B cell (primary cell): ENCODE measurements around the gene FAM111B. TPM values are rescaled to one million over a fixed set of nuclear protein-coding genes. Genes with fewer than 3 reads are reported as not detected.

Experiments
- ATAC-seq: fragments of 200-7000 bp; cut with Tn5 transposase; one replicate; pipeline ENCODE4 v1.10.0; 2021; ENCODE audit warnings: low read depth, mild to moderate bottlenecking, moderate number of reproducible peaks, moderate library complexity
- CTCF ChIA-PET: fragments of 350-600 bp; sonication (Branson Sonifier 250); formaldehyde crosslinking; loops from one replicate; lab custom pipeline; 2021; ENCODE audit warnings: antibody characterized with exemption, inconsistent platforms; lab: Charles Lee
- POLR2A ChIA-PET: fragments of 350-600 bp; sonication (Branson Sonifier 250); formaldehyde crosslinking; loops from one replicate; lab custom pipeline; 2021; ENCODE audit warnings: antibody characterized with exemption; lab: Charles Lee
- DNase-seq: peaks from one replicate; pipeline ENCODE4 v3.0.0; 2013
- H2AFZ ChIP-seq: 2 replicates; pipeline ENCODE4 v1.6.1; 2012; ENCODE audit warnings: mild to moderate bottlenecking, low read depth, low read length; ENCODE audit not compliant: insufficient read depth, poor library complexity, severe bottlenecking
- H3K27ac ChIP-seq, 2 donors: 1 replicate in 1 of 2; 2 replicates in 1 of 2; pipeline ENCODE4 v1.5.1; 2012 to 2013; ENCODE audit warnings: low read length in 2 of 2, mild to moderate bottlenecking in 2 of 2, moderate library complexity in 1 of 2
- H3K27me3 ChIP-seq, 4 experiments: fragments of 200-600 bp in 1 of 4; sonication (generic) in 1 of 4; replicated peaks in 1 of 4; 1 replicate in 2 of 4; 2 replicates in 2 of 4; pipeline versions ENCODE4 v1.6.1 to v1.7.0; 2013 to 2016; ENCODE audit warnings: low read length in 3 of 4, mild to moderate bottlenecking in 2 of 4, mixed read lengths in 1 of 4, moderate library complexity in 1 of 4; ENCODE audit not compliant: insufficient read depth in 4 of 4, control insufficient read depth in 3 of 4; ENCODE audit errors: control extremely low read depth in 1 of 4
- H3K36me3 ChIP-seq, 2 experiments: replicated peaks in 1 of 2; 1 replicate in 1 of 2; 2 replicates in 1 of 2; pipeline versions ENCODE4 v1.6.1 to v1.7.1; 2013; ENCODE audit warnings: low read length in 1 of 2; ENCODE audit not compliant: insufficient read depth in 2 of 2, control insufficient read depth in 1 of 2; ENCODE audit errors: control extremely low read depth in 1 of 2, extremely low read depth in 1 of 2
- H3K4me1 ChIP-seq, 2 donors: fragments of 200-600 bp in 1 of 2; sonication (generic) in 1 of 2; 1 replicate in 1 of 2; 2 replicates in 1 of 2; pipeline versions ENCODE4 v1.5.1 to v1.6.1; 2013 to 2017; ENCODE audit warnings: low read length in 2 of 2; ENCODE audit not compliant: control insufficient read depth in 2 of 2, insufficient read depth in 2 of 2
- H3K4me2 ChIP-seq: replicated peaks from 2 replicates; pipeline ENCODE3; 2012; ENCODE audit warnings: mild to moderate bottlenecking, low read depth, low read length; ENCODE audit not compliant: poor library complexity, severe bottlenecking
- H3K4me3 ChIP-seq, 5 experiments: fragments of 200-600 bp in 1 of 5; sonication (generic) in 1 of 5; 1 replicate in 3 of 5; 2 replicates in 2 of 5; pipeline versions ENCODE4 v1.5.1 to v1.7.0; 2011 to 2016; ENCODE audit warnings: low read length in 4 of 5, mild to moderate bottlenecking in 4 of 5, low read depth in 2 of 5, control low read depth in 1 of 5, moderate library complexity in 1 of 5; ENCODE audit not compliant: insufficient read depth in 1 of 5; ENCODE audit errors: control extremely low read depth in 1 of 5, extremely low read depth in 1 of 5
- H3K79me2 ChIP-seq: fragments of 200-600 bp; sonication (generic); one replicate; pipeline ENCODE4 v1.6.0; 2016; ENCODE audit warnings: low read length; ENCODE audit not compliant: control insufficient read depth, insufficient read depth
- H3K9ac ChIP-seq: fragments of 200-600 bp; sonication (generic); 2 replicates; pipeline ENCODE4 v1.6.1; 2017; ENCODE audit warnings: mild to moderate bottlenecking, low read length, moderate library complexity
- H3K9me3 ChIP-seq, 3 donors: one replicate each; pipeline versions ENCODE4 v1.6.1 to v1.7.1; 2013; ENCODE audit warnings: low read length in 2 of 3; ENCODE audit not compliant: control insufficient read depth in 2 of 3, insufficient read depth in 1 of 3; ENCODE audit errors: control extremely low read depth in 1 of 3
- H4K20me1 ChIP-seq: 2 replicates; pipeline ENCODE4 v1.6.0; 2012; ENCODE audit warnings: mild to moderate bottlenecking, low read length; ENCODE audit not compliant: insufficient read depth, control insufficient read depth, poor library complexity, severe bottlenecking
- H3K27ac Mint-ChIP-seq: one replicate; pipeline ENCODE4 v1.8.0; 2021; ENCODE audit warnings: mixed read lengths
- H3K27me3 Mint-ChIP-seq: one replicate; pipeline ENCODE4 v1.8.0; 2021; ENCODE audit warnings: mixed read lengths
- H3K4me1 Mint-ChIP-seq: one replicate; pipeline ENCODE4 v1.8.0; 2021; ENCODE audit warnings: mixed read lengths
- H3K4me3 Mint-ChIP-seq: one replicate; pipeline ENCODE4 v1.8.0; 2021; ENCODE audit warnings: mixed read lengths
- H3K9me3 Mint-ChIP-seq: one replicate; pipeline ENCODE4 v1.8.0; 2022; ENCODE audit warnings: mixed read lengths; ENCODE audit not compliant: insufficient read depth
- CTCF ChIP-seq: fragments of 200-600 bp; IDR thresholded peaks from one replicate; pipeline ENCODE4 v1.8.0; 2022; ENCODE audit warnings: antibody characterized with exemption, mild to moderate bottlenecking
- EZH2 ChIP-seq: IDR thresholded peaks from 2 replicates; pipeline ENCODE4 v1.6.1; 2012; ENCODE audit warnings: borderline replicate concordance, low read depth, mild to moderate bottlenecking, moderate library complexity, low read length; ENCODE audit not compliant: insufficient read depth, poor library complexity, severe bottlenecking
- WGBS: methylation state at CpG from one replicate; pipeline ENCODE4 v1.1.5; 2013; ENCODE audit warnings: missing lambda C conversion rate; ENCODE audit not compliant: insufficient coverage; 5-methylcytosine and 5-hydroxymethylcytosine counted together
- intact Hi-C: fragments of 100-400 bp; cut with micrococcal nuclease; formaldehyde crosslinking; loops from one replicate; pipeline ENCODE4 v1.10.0; 2022
- polyA plus RNA-seq: library from polyadenylated mRNA; depleted of rRNA; stranded (reverse); fragments of >200 nt; gene quantifications from 2 replicates; pipeline ENCODE4 v1.2.3, GENCODE V29; 2012
- total RNA-seq, 2 donors: library from RNA; stranded (reverse); fragments of 120-200 nt in 1 of 2; gene quantifications; 1 replicate in 1 of 2; 2 replicates in 1 of 2; pipeline versions ENCODE4 v1.2.3 to v1.2.4, GENCODE V29; 2013 to 2022

The FAM111B gene
- total and polyA plus RNA-seq, 2 donors (not counting 1 experiment from before 2014, with no cell fraction given) = 3.6 to 155 TPM

GRCh38 chr11:59142530-59143507 is 35.8 kb downstream of the FAM111B start, which contains the start of gene FAM111A:
FAM111A (plus strand) TSS chr11:59142856; CDS start chr11:59148873, 6,017 bp downstream.
- intact Hi-C loops = loop anchor here (1.0 to 5.0 kb wide), 7 partner anchors 15 to 1476 kb away; partner anchors contain the start of genes ZDHHC5 and ZFP91
- Histone ChIP-seq H3K27me3 (no peaks in the 10 kb centered on the region), H2AFZ (peak within 1 kb of the TSS; percentile 88), H3K36me3 (peaks cover 0 to 1% of the 10 kb centered on the region in 2 experiments), H3K4me1 (peaks cover 40 to 45% of the 10 kb centered on the region in 2 donors), H3K9ac (peak within 1 kb of the TSS; percentile 80), H3K27ac (peak within 1 kb of the TSS; percentile 88 to 90), H3K4me3 (peak within 1 kb of the TSS; percentile 82 to 94 (median 89)), H4K20me1 (no peaks in the 10 kb centered on the region), H3K79me2 (peaks cover 53% of the 10 kb centered on the region), H3K4me2 (peak within 1 kb of the TSS; percentile 96), H3K9me3 (no peaks in the 10 kb centered on the region)
- Mint-ChIP-seq H3K9me3 (no peaks in the 10 kb centered on the region), H3K27ac (peak within 1 kb of the TSS; percentile 87), H3K4me3 (peak within 1 kb of the TSS; percentile 97), H3K27me3 (no peaks in the 10 kb centered on the region), H3K4me1 (peaks cover 68% of the 10 kb centered on the region)
- ChIA-PET POLR2A (interaction anchor here (0.7 to 1.8 kb wide), 5 partner anchors 13 to 53 kb away, joined by 3 to 11 read pairs (median 4); no protein-coding TSS in a partner anchor), CTCF (interaction anchor here (0.6 to 3.8 kb wide), 11 partner anchors 9 to 566 kb away, joined by 3 to 94 read pairs (median 5); no protein-coding TSS in a partner anchor)
- ATAC-seq (peak; percentile 74), DNase-seq (peak; percentile 91)
- WGBS = under 1% methylated on average over 41 of the region's 50 CpGs
- no peak for TF ChIP-seq CTCF
- no peak for TF ChIP-seq EZH2
